Measurements from ENCODE around the gene RWDD4.

RWDD4 gene

GRCh38 chr4:183659029-183659871, at the start of gene RWDD4, which contains the start of gene TRAPPC11:
TSS of gene RWDD4 (minus strand) at chr4:183659185. CDS start at chr4:183658952, 233 bp downstream.
TSS of gene TRAPPC11 (plus strand) at chr4:183659293. CDS start at chr4:183663868, 4,575 bp downstream.
- TF ChIP-seq, protein P1, sequence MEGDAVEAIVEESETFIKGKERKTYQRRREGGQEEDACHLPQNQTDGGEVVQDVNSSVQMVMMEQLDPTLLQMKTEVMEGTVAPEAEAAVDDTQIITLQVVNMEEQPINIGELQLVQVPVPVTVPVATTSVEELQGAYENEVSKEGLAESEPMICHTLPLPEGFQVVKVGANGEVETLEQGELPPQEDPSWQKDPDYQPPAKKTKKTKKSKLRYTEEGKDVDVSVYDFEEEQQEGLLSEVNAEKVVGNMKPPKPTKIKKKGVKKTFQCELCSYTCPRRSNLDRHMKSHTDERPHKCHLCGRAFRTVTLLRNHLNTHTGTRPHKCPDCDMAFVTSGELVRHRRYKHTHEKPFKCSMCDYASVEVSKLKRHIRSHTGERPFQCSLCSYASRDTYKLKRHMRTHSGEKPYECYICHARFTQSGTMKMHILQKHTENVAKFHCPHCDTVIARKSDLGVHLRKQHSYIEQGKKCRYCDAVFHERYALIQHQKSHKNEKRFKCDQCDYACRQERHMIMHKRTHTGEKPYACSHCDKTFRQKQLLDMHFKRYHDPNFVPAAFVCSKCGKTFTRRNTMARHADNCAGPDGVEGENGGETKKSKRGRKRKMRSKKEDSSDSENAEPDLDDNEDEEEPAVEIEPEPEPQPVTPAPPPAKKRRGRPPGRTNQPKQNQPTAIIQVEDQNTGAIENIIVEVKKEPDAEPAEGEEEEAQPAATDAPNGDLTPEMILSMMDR (IDR thresholded peaks at IDR 0.05; ENCODE audit: low read depth, low read length, missing control alignments) = no peak
- peak; percentile 98 for DNase-seq (ENCODE audit: low read depth)
- in situ Hi-C loops (cut with HindIII; ENCODE audit: low sequenced_read_pairs) = no loop called here
- peak within 1 kb of the TSS; percentile 84 for H3K4me3 ChIP-seq (ENCODE audit: low read depth, low read length)

- in situ Hi-C loops (cut with HindIII; ENCODE audit: low sequenced_read_pairs) = no loop called here
- TF ChIP-seq, protein P1 (IDR thresholded peaks at IDR 0.05; ENCODE audit: low read depth, low read length, missing control alignments) = no peak
- DNase-seq (ENCODE audit: low read depth) = no peak
- H3K4me3 ChIP-seq (ENCODE audit: low read depth, low read length) = no peak overlapping the region
Measured at GRCh38 chr4:183702492-183702891, 43.5 kb upstream of the RWDD4 start.

GRCh38 chr4:183700407-183700806, 41.4 kb upstream of the RWDD4 start:
- in situ Hi-C loops (cut with HindIII; ENCODE audit: low sequenced_read_pairs) = no loop called here
- H3K4me3 ChIP-seq (ENCODE audit: low read depth, low read length) = no peak overlapping the region
- DNase-seq (ENCODE audit: low read depth) = no peak
- TF ChIP-seq, protein P1 (IDR thresholded peaks at IDR 0.05; ENCODE audit: low read depth, low read length, missing control alignments) = no peak

DNA sequence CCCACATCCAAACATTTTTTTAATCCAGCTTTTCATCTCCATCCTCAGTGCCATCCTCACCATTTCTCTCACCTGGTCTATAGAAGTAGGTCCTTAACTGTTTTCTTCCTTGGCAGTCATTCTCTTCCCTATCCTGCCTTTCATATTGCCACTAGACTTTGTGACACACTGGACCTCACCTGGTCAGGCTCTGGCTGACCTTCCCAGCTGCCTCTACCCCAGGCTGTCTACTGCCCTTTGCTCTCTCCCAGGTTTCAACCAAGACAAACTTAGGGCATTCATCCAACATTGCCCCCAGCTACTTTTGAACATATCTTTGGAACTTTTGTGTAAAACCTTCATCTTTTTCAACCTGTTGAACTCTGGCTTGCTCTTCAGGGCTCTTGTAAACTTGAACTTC, 39.9 kb upstream of the RWDD4 start:
- no peak overlapping the region for H3K4me3 ChIP-seq (ENCODE audit: low read depth, low read length)
- no peak for DNase-seq (ENCODE audit: low read depth)
- in situ Hi-C loops (cut with HindIII; ENCODE audit: low sequenced_read_pairs) = no loop called here
- TF ChIP-seq, protein P1 (IDR thresholded peaks at IDR 0.05; ENCODE audit: low read depth, low read length, missing control alignments) = no peak

GRCh38 chr4:183691897-183692296, 32.9 kb upstream of the RWDD4 start:
- DNase-seq (ENCODE audit: low read depth) = no peak
- in situ Hi-C loops (cut with HindIII; ENCODE audit: low sequenced_read_pairs) = no loop called here
- TF ChIP-seq, protein P1 (IDR thresholded peaks at IDR 0.05; ENCODE audit: low read depth, low read length, missing control alignments) = no peak
- H3K4me3 ChIP-seq (ENCODE audit: low read depth, low read length) = no peak overlapping the region

GRCh38 chr4:183691006-183691405, 32.0 kb upstream of the RWDD4 start:
- TF ChIP-seq, protein P1 (IDR thresholded peaks at IDR 0.05; ENCODE audit: low read depth, low read length, missing control alignments) = no peak
- no peak for DNase-seq (ENCODE audit: low read depth)
- no peak overlapping the region for H3K4me3 ChIP-seq (ENCODE audit: low read depth, low read length)
- in situ Hi-C loops (cut with HindIII; ENCODE audit: low sequenced_read_pairs) = no loop called here
